HG03039 (cell line): ENCODE measurements around the gene SYVN1.
"Not testable (repeated sequence)": the region's sequence is repeated elsewhere in the genome, so short reads cannot be mapped to it uniquely, and the experiment has no call there.

ENCODE experiments used
- ATAC-seq: cut with Tn5 transposase; IDR thresholded peaks from one replicate; pipeline ENCODE4 v1.9.1; 2021; ENCODE audit warnings: mild to moderate bottlenecking, moderate library complexity; ENCODE audit not compliant: unreplicated experiment

The SYVN1 gene

GRCh38 chr11:65127473-65128181 is 6.7 kb downstream of the SYVN1 start:
- ATAC-seq, result no peak

- ATAC-seq, result no peak
Observed at GRCh38 chr11:65126624-65127274, 7.6 kb downstream of the SYVN1 start.

GRCh38 chr11:65125197-65126056 is 8.9 kb downstream of the SYVN1 start:
- ATAC-seq, result no peak

GRCh38 chr11:65124480-65125196 is 9.7 kb downstream of the SYVN1 start:
- ATAC-seq, result no peak

- ATAC-seq, result peak; percentile 62
Observed at GRCh38 chr11:65121865-65122696, 12.2 kb downstream of the SYVN1 start, which contains the start of the genes FAU and MRPL49. TSS of gene FAU (minus strand) at chr11:65122134. CDS start at chr11:65121813, 321 bp downstream. TSS of gene MRPL49 (plus strand) at chr11:65122321. CDS start at chr11:65122347, 26 bp downstream.

- no peak for ATAC-seq
Observed at GRCh38 chr11:65121447-65121864, 12.9 kb downstream of the SYVN1 start.

- no peak for ATAC-seq
Observed at GRCh38 chr11:65120831-65121230, 13.5 kb downstream of the SYVN1 start.

GRCh38 chr11:65119670-65119995 is 14.7 kb downstream of the SYVN1 start:
- no peak for ATAC-seq

GRCh38 chr11:65118891-65119669 is 15.2 kb downstream of the SYVN1 start:
- ATAC-seq, result not testable (repeated sequence)

GRCh38 chr11:65118097-65118837 is 16.1 kb downstream of the SYVN1 start:
- no peak for ATAC-seq

- peak; percentile 49 for ATAC-seq
Observed at GRCh38 chr11:65117206-65118096, 16.9 kb downstream of the SYVN1 start, which contains the start of gene ZNHIT2. TSS of gene ZNHIT2 (minus strand) at chr11:65117701. CDS start at chr11:65117653, 48 bp downstream.

- no peak for ATAC-seq
Observed at GRCh38 chr11:65116370-65117205, 17.7 kb downstream of the SYVN1 start.

GRCh38 chr11:65115361-65116082 is 18.8 kb downstream of the SYVN1 start:
- ATAC-seq, result no peak

- ATAC-seq, result no peak
Observed at GRCh38 chr11:65114538-65115171, 19.7 kb downstream of the SYVN1 start.

GRCh38 chr11:65113839-65114238 is 20.5 kb downstream of the SYVN1 start:
- ATAC-seq, result no peak
